ENCODE data around the gene SPTLC1. TPM values are rescaled to one million over a fixed set of nuclear protein-coding genes. Genes with fewer than 3 reads are reported as not detected.

SPTLC1 gene
- total RNA-seq, 1 donor, result 132 TPM

GRCh38 chr9:91992461-91993041 lies 122.7 kb downstream of the SPTLC1 start:
- no peak overlapping the region for H3K4me3 ChIP-seq (ENCODE audit: low read depth, low read length)
- peak; percentile 86 for DNase-seq (ENCODE audit: low read depth)
- no peak for TF ChIP-seq CTCF (IDR thresholded peaks at IDR 0.05; ENCODE audit: insufficient read depth, low read depth, low read length)

- DNase-seq (ENCODE audit: low read depth), result peak; percentile 33
- peak overlapping the region; percentile 32 for H3K4me3 ChIP-seq (ENCODE audit: low read depth, low read length)
- no peak for TF ChIP-seq CTCF (IDR thresholded peaks at IDR 0.05; ENCODE audit: insufficient read depth, low read depth, low read length)
These were observed 123.4 kb downstream of the SPTLC1 start for GRCh38 chr9:91991721-91992341.

GRCh38 chr9:91986248-91986647 lies 129.0 kb downstream of the SPTLC1 start:
- DNase-seq (ENCODE audit: low read depth), result no peak

GRCh38 chr9:91985692-91986091 lies 129.5 kb downstream of the SPTLC1 start:
- TF ChIP-seq CTCF (IDR thresholded peaks at IDR 0.05; ENCODE audit: insufficient read depth, low read depth, low read length), result no peak
- H3K4me3 ChIP-seq (ENCODE audit: low read depth, low read length), result no peak overlapping the region
- no peak for DNase-seq (ENCODE audit: low read depth)

More at GRCh38 chr9:91986248-91986647, 129.0 kb downstream of the SPTLC1 start:
- TF ChIP-seq CTCF (IDR thresholded peaks at IDR 0.05; ENCODE audit: insufficient read depth, low read depth, low read length), result no peak
- no peak overlapping the region for H3K4me3 ChIP-seq (ENCODE audit: low read depth, low read length)

Small RNAs within 50 kb of the gene (small RNA-seq; reads per million reads assigned to genes)
- gene MTATP6P29 (not detected), gene MTND4LP7 (not detected)

Other genes starting within 250 kb of the SPTLC1 start
- gene ROR2, start 165.2 kb downstream of the SPTLC1 start, total RNA-seq, result 3.0 and 5.2 TPM in 2 replicates
- 377 and 457 TPM in 2 replicates for gene IARS1, start 178.3 kb upstream of the SPTLC1 start, total RNA-seq
- gene NOL8, start 209.9 kb upstream of the SPTLC1 start, total RNA-seq, result 24.2 and 25.4 TPM in 2 replicates
- gene CENPP, start 210.5 kb upstream of the SPTLC1 start, total RNA-seq, result 2.2 and 2.6 TPM in 2 replicates

Measured in fibroblast of villous mesenchyme (primary cell).